GM12801 (cell line): ENCODE data around the gene KCNT2.

ENCODE experiments used
- TF ChIP-seq, protein P1 (sequence below): IDR thresholded peaks from one replicate; pipeline ENCODE4 v1.5.1; 2011; ENCODE audit warnings: control low read depth; ENCODE audit not compliant: insufficient read length; ENCODE audit errors: extremely low read depth

KCNT2 gene

DNA sequence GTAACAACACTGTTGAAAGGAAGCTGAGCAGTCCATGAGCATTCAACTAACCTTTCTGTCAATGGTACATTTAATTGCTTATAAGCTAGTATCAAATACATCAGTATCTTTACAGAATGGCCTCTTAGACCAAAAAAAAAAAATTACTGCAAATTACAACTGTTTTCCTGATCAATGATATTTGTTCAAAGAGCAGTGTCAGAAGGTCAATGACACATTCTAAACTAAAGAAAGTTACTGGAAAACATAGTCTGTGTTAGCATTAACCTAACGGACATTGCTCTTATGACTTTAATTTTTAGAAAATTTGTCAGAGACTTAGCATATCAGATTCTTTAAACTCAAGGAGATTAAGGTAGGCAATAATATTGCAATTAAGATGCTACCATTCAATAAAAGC is 162.5 kb downstream of the KCNT2 start:
- TF ChIP-seq, protein P1, sequence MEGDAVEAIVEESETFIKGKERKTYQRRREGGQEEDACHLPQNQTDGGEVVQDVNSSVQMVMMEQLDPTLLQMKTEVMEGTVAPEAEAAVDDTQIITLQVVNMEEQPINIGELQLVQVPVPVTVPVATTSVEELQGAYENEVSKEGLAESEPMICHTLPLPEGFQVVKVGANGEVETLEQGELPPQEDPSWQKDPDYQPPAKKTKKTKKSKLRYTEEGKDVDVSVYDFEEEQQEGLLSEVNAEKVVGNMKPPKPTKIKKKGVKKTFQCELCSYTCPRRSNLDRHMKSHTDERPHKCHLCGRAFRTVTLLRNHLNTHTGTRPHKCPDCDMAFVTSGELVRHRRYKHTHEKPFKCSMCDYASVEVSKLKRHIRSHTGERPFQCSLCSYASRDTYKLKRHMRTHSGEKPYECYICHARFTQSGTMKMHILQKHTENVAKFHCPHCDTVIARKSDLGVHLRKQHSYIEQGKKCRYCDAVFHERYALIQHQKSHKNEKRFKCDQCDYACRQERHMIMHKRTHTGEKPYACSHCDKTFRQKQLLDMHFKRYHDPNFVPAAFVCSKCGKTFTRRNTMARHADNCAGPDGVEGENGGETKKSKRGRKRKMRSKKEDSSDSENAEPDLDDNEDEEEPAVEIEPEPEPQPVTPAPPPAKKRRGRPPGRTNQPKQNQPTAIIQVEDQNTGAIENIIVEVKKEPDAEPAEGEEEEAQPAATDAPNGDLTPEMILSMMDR, result no peak

DNA sequence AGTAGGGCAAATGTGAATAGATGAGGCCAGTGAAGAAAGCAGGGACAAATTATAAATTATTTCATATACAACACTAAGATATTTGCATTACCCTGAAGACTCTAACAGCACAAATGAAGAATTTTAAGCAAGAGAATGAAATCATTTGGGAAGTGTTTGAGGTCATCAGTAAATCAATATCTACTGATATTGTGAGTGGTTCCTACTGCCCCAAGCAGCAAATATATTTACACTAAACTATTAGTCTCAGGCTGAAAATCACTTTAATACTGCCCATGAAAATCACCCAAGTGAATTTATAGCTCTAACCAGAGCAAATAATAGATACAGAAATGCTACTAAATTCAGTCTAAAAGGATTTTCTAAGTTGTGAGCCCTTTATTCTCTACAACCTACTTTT is 163.6 kb downstream of the KCNT2 start:
- TF ChIP-seq, protein P1, result no peak

DNA sequence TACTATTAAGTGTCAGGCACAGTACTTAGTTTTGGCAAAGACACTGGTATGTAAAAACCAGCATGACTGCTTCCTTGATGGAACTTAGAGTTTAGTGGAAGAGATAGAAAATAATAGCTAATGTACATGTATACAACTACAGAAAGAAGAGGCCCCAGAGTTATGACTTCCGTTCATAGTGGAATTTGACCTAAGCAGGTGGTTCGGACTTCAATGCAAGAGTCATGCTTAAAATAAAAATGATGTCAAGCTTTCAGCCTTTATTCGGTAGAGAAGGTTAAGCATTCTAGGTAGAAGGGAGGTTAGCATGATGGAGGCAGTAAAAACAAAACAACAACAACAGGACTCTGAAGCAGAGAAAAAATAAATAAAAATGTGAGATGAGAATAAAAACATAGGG is 165.9 kb downstream of the KCNT2 start:
- TF ChIP-seq, protein P1, result no peak

DNA sequence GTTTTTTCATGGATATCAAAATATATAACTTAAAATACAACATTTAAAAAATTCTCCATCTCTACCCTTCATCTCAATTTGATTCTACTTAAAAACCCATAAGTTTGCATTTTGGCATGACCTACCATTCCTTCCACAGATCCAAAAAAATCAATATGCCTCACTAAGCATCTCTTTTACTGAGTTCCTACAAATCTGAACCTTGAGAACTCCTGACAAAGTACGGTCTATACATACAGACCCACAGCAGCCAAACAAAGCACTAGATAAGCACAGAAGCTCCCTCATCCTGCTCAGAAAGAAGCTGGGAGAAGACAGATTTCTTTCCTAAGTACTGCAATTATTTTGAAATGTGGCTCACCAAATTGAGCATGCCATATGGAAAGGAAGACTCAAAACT is 167.5 kb downstream of the KCNT2 start:
- TF ChIP-seq, protein P1, result no peak

DNA sequence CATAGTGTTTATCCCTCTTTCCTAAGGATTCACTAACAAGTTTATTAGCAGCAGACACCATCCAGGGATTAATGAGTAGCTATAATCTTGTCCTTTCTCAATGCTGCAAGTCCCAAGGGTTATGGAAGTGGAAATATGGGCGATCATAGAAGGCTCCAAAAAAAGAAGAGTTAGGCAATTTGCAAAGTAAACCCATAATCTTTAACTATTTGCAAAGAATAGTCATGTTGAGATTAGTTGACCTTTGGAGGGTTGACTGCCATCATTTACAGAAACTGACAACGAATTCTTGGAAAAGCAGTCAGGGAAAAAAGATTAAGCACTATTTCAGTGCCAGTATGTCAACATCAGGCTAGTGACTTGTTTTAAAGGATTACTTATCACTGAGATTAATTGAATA is 169.9 kb downstream of the KCNT2 start:
- TF ChIP-seq, protein P1, result no peak

DNA sequence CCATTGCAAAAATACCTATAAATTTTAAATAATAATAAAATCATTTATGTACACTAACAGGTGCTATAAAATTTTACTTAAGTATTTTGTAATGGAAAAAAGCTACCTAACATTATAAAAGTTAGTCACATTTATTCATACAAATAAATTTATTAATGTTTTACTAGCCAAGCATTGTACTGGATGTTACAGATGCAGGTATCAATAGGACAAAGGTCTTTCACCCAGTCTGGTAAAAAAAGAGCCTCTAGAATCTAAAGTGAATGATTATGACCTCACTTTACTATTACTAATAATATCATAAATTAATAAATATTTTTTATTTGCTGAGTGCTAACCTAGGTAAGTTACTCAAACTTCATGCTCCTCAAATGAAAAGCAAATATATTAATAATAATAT is 170.6 kb downstream of the KCNT2 start:
- TF ChIP-seq, protein P1, result no peak

DNA sequence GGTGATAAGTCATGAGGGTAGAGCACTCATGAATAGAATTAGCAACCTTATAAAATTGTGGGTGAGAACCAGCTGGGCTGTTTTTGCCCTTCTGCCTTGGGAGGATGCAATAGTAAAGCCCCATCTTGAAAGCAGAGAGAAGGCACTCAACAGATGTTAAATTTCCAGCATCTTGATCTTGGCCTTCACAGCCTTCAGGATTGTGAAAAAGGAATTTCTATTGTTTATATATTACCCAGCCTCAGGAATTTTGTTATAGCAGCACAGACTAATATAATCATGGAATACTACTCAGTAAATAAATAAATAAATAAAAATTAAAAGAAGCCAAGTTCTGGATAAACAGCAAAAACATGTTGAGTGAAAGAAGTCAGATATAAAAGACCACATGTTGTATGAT is 175.2 kb downstream of the KCNT2 start:
- TF ChIP-seq, protein P1, result no peak
